ENCODE measurements around the gene JMJD8.

The JMJD8 gene

GRCh38 chr16:645852-646678, 38.1 kb downstream of the JMJD8 start (continued):
- peak; percentile 68 for TF ChIP-seq ZIC2 (tag by site-specific recombination; IDR thresholded peaks at IDR 0.05)
- TF ChIP-seq ZNF623 (tag by site-specific recombination; IDR thresholded peaks at IDR 0.05) = no peak
- TF ChIP-seq KLF17 (tag by site-specific recombination; IDR thresholded peaks at IDR 0.05) = peak; percentile 49; the same call in 1 of the 2 replicates
- TF ChIP-seq ZBTB17 (tag by site-specific recombination; IDR thresholded peaks at IDR 0.05) = peak; percentile 74
- TF ChIP-seq ZNF629 (tag by site-specific recombination; IDR thresholded peaks at IDR 0.05) = no peak
- TF ChIP-seq SP7 (tag by site-specific recombination; IDR thresholded peaks at IDR 0.05) = 0 out of 2 replicates have a peak, but pooled peaks have one; percentile 19
- no peak for TF ChIP-seq ZNF610 (tag by site-specific recombination; IDR thresholded peaks at IDR 0.05; ENCODE audit: borderline replicate concordance)
- TF ChIP-seq ZNF423 (tag by site-specific recombination; IDR thresholded peaks at IDR 0.05) = peak; percentile 91
- TF ChIP-seq PATZ1 (tag by site-specific recombination; IDR thresholded peaks at IDR 0.05) = peak; percentile 68; the same call in 1 of the 2 replicates
- no peak for TF ChIP-seq SETDB1 (IDR thresholded peaks at IDR 0.05; ENCODE audit: insufficient read length, low read length)
- TF ChIP-seq ZNF350 (tag by site-specific recombination; IDR thresholded peaks at IDR 0.05) = no peak
- peak; percentile 79; the same call in 1 of the 2 replicates for TF ChIP-seq KLF1 (tag by site-specific recombination; IDR thresholded peaks at IDR 0.05)
- TF ChIP-seq ZBTB20 (tag by site-specific recombination; IDR thresholded peaks at IDR 0.05) = peak; percentile 19; the same call in 1 of the 2 replicates
- TF ChIP-seq HOXA7 (CRISPR knock-in tag; IDR thresholded peaks at IDR 0.05; ENCODE audit: borderline replicate concordance) = no peak
- no peak for TF ChIP-seq OVOL3 (tag by site-specific recombination; IDR thresholded peaks at IDR 0.05)
- TF ChIP-seq GLIS1 (tag by site-specific recombination; IDR thresholded peaks at IDR 0.05) = peak; percentile 46; the same call in 1 of the 2 replicates
- TF ChIP-seq, protein P1, sequence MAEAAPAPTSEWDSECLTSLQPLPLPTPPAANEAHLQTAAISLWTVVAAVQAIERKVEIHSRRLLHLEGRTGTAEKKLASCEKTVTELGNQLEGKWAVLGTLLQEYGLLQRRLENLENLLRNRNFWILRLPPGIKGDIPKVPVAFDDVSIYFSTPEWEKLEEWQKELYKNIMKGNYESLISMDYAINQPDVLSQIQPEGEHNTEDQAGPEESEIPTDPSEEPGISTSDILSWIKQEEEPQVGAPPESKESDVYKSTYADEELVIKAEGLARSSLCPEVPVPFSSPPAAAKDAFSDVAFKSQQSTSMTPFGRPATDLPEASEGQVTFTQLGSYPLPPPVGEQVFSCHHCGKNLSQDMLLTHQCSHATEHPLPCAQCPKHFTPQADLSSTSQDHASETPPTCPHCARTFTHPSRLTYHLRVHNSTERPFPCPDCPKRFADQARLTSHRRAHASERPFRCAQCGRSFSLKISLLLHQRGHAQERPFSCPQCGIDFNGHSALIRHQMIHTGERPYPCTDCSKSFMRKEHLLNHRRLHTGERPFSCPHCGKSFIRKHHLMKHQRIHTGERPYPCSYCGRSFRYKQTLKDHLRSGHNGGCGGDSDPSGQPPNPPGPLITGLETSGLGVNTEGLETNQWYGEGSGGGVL (tag by site-specific recombination; IDR thresholded peaks at IDR 0.05) = 0 out of 2 replicates have a peak, but pooled peaks have one; percentile 29

GRCh38 chr16:644556-644955, 39.6 kb downstream of the JMJD8 start:
- Histone ChIP-seq H3K36me3 (ENCODE audit: control insufficient read depth in 2 of 2, insufficient read depth in 1 of 2, low read length in 2 of 2) (peaks cover 0 to 7% of the 10 kb centered on the region in 2 experiments; a peak in 2 of 3 replicates), H3K4me1 (ENCODE audit: control insufficient read depth, insufficient read depth, low read length) (peaks cover 9% of the 10 kb centered on the region; the same call in 1 of the 2 replicates), H3K27ac (ENCODE audit: extremely low read depth, low read depth, low read length) (no peak overlapping the region), H3K9me3 (ENCODE audit: control insufficient read depth, insufficient read depth, low read depth, low read length) (no peaks in the 10 kb centered on the region), H3K4me3 (ENCODE audit: low read depth, low read length) (no peak overlapping the region)
- POLR2A ChIA-PET = no interaction called here
- CTCF ChIA-PET = no interaction called here
- TF ChIP-seq ZNF791 (tag by site-specific recombination; IDR thresholded peaks at IDR 0.05) (no peak), ZFP41 (tag by site-specific recombination; IDR thresholded peaks at IDR 0.05; ENCODE audit: borderline replicate concordance) (no peak), ZNF146 (tag by site-specific recombination; IDR thresholded peaks at IDR 0.05) (no peak), ELK4 (IDR thresholded peaks at IDR 0.05; ENCODE audit: borderline replicate concordance, low read depth, low read length) (no peak), ZNF521 (tag by site-specific recombination; IDR thresholded peaks at IDR 0.05) (no peak), ZNF626 (tag by site-specific recombination; IDR thresholded peaks at IDR 0.05) (no peak), ZXDB (tag by site-specific recombination; IDR thresholded peaks at IDR 0.05) (no peak), ZNF48 (tag by site-specific recombination; IDR thresholded peaks at IDR 0.05) (no peak), ZNF555 (tag by site-specific recombination; conservative IDR thresholded peaks at IDR 0.05) (no peak), ZNF221 (tag by site-specific recombination; IDR thresholded peaks at IDR 0.05; ENCODE audit: borderline replicate concordance) (no peak), ZNF654 (tag by site-specific recombination; IDR thresholded peaks at IDR 0.05; ENCODE audit: low read depth) (no peak)

All from HEK293 (cell line).